Mucosa of descending colon (tissue), 3 donors: ENCODE results near the gene EXOC2. TPM values are rescaled to one million over a fixed set of nuclear protein-coding genes. Genes with fewer than 3 reads are reported as not detected.
A peak's percentile ranks its signal among the peaks of the same experiment; 100 is the strongest.

Source experiments
- ATAC-seq: fragments of 200-7000 bp; cut with Tn5 transposase; one replicate; pipeline ENCODE4 v1.9.1; 2020; ENCODE audit warnings: mild to moderate bottlenecking, moderate library complexity
- DNase-seq, 3 donors: peaks; one replicate each; pipeline ENCODE4 v3.0.0-alpha.2; 2020
- H3K36me3 ChIP-seq: fragments of 200-600 bp; one replicate; pipeline ENCODE4 v1.8.0; 2021; ENCODE audit warnings: low read depth, mild to moderate bottlenecking
- H3K4me1 ChIP-seq: fragments of 200-600 bp; one replicate; pipeline ENCODE4 v1.8.0; 2021; ENCODE audit warnings: low read depth, mild to moderate bottlenecking
- H3K4me3 ChIP-seq: fragments of 200-600 bp; one replicate; pipeline ENCODE4 v1.8.0; 2021; ENCODE audit warnings: mild to moderate bottlenecking
- H3K9me3 ChIP-seq: fragments of 200-600 bp; one replicate; pipeline ENCODE4 v1.8.0; 2021; ENCODE audit warnings: mild to moderate bottlenecking
- intact Hi-C, 2 donors: fragments of 100-400 bp; cut with DNase I in 1 of 2; cut with micrococcal nuclease in 1 of 2; formaldehyde crosslinking; loops; one replicate each; pipeline versions ENCODE4 v1.11.0 to v1.11.1; 2022; cut with DNase I, micrococcal nuclease
- total RNA-seq, 3 donors: library from RNA; stranded (reverse); fragmentation: NEBNext Ultra II Directional in 2 of 3; extraction: Animal tissue kit (Norgen Biotek cat#: 25700) in 2 of 3; gene quantifications; one replicate each; pipeline versions ENCODE4 v1.2.1 to v1.2.4, GENCODE V29; 2021 to 2023
- TF ChIP-seq, protein P1 (sequence below): fragments of 200-600 bp; IDR thresholded peaks from one replicate; pipeline ENCODE4 v1.8.0; 2022; ENCODE audit warnings: antibody characterized with exemption, mild to moderate bottlenecking
- donor health status: DM: no; HTN: no; CAD: no; lungs with moderate emphysema.
- donor health status: DM: no; HTN: no; CAD: no.
- donor health status: DM: no; HTN: yes; CAD: no.

EXOC2 gene
- total RNA-seq, 3 donors from 2014 or later, result 13.1 to 20.9 (median 17.3) TPM

DNA sequence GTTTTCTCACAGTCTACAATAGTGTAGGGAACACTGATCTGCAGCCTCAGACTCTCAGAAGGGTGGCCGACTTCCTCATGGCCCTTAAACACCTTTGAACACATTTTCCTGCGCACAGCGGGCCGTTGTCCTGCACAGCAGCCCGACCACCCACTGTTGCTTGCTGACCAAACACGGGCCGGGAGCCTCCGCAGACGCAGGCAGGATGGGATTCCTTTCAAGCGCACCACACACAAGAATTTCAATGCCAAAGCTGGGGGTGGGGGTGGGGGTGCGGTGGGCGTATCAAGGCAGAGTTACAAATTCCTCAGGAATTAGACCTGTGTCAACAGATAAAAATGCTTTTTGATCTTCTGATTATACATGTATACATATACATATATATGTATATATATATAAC is 110.6 kb downstream of the EXOC2 start:
- intact Hi-C loops, result no loop called here
- H3K36me3 ChIP-seq, result no peaks in the 10 kb centered on the region
- ATAC-seq (no peak), DNase-seq (no peak)
- no peaks in the 10 kb centered on the region for H3K9me3 ChIP-seq
- no peaks in the 10 kb centered on the region for H3K4me1 ChIP-seq
- TF ChIP-seq, protein P1, sequence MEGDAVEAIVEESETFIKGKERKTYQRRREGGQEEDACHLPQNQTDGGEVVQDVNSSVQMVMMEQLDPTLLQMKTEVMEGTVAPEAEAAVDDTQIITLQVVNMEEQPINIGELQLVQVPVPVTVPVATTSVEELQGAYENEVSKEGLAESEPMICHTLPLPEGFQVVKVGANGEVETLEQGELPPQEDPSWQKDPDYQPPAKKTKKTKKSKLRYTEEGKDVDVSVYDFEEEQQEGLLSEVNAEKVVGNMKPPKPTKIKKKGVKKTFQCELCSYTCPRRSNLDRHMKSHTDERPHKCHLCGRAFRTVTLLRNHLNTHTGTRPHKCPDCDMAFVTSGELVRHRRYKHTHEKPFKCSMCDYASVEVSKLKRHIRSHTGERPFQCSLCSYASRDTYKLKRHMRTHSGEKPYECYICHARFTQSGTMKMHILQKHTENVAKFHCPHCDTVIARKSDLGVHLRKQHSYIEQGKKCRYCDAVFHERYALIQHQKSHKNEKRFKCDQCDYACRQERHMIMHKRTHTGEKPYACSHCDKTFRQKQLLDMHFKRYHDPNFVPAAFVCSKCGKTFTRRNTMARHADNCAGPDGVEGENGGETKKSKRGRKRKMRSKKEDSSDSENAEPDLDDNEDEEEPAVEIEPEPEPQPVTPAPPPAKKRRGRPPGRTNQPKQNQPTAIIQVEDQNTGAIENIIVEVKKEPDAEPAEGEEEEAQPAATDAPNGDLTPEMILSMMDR, result no peak
- no peak overlapping the region for H3K4me3 ChIP-seq

DNA sequence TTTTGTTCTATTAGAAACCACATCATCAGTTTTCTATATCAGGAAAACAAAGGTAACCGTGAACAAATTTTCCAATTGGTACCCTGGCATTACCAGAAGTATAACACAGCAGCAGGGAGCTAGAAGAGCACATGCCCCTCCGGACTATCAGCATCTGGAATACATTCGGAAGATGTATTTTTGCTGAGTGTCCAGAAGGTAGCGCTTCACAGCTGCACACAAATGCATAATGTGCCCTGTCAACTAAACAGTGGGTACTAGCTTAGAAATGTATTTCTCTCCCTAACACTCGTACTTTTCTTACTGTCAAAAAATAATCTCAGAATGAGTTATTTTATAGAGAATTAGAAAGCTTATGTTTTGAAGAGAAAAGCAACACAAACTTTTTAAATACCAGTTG is 113.6 kb downstream of the EXOC2 start:
- no peak overlapping the region for H3K4me3 ChIP-seq
- no peak for DNase-seq
- ATAC-seq, result no peak
- intact Hi-C loops, result no loop called here
- no peaks in the 10 kb centered on the region for H3K36me3 ChIP-seq
- no peaks in the 10 kb centered on the region for H3K9me3 ChIP-seq
- TF ChIP-seq, protein P1, result no peak
- H3K4me1 ChIP-seq, result no peaks in the 10 kb centered on the region

DNA sequence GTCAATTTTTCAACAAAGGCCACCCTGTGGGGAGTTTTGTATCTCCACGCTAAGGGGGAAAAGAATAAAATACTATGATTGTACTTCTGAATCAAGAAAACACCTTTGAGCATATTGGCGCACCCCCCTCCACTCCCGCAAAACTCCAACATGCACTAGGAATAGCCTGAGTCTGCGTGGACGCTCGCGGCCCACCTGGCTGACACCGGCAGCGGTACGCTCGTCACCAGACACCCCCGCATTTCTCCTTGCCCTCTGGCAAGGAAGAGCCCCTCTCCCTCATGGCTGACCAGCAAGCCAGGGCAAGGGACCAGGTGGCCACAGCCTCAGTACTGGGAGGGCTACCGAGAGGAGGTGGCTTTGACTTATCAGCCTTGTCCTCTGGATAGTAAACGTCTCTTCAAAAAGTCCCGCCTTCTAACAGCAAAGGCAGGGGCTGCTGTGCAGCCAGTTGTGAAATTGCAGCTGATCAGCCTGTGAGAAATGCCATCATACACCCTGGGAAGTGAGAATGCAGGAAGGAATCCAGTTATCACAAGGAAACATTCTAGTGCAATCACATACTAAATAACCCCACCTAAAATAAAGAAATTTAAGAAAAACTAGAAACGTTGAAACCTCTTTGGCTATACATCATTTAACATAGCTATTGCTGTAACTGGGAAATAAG is 120.2 kb downstream of the EXOC2 start:
- Histone ChIP-seq H3K36me3 (no peaks in the 10 kb centered on the region), H3K4me3 (no peak overlapping the region), H3K4me1 (no peaks in the 10 kb centered on the region), H3K9me3 (no peaks in the 10 kb centered on the region)
- intact Hi-C loops, result no loop called here
- TF ChIP-seq, protein P1, result no peak
- DNase-seq (no peak), ATAC-seq (no peak)

DNA sequence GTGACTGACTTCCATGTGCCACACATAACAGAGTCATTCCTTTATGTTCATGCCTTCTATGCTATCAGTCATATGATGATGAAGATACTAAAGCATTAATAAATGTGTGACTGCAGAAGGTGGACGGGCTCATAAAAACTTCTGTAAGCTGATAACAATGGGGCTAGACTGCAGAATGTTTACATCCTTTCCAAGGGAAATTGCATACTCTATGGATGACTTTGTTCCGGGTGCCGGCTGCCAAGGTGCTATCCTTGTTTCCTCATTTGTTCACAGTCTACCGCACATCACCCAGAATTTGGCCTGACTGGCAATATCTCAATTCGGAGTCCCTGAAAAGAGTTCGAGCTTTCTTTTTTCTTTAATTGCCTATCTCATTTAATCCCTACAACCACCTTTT is 121.0 kb downstream of the EXOC2 start:
- no peaks in the 10 kb centered on the region for H3K4me1 ChIP-seq
- ATAC-seq (peak; percentile 49), DNase-seq (no peak)
- no peaks in the 10 kb centered on the region for H3K36me3 ChIP-seq
- no peaks in the 10 kb centered on the region for H3K9me3 ChIP-seq
- intact Hi-C loops, result no loop called here
- TF ChIP-seq, protein P1, result no peak
- no peak overlapping the region for H3K4me3 ChIP-seq

DNA sequence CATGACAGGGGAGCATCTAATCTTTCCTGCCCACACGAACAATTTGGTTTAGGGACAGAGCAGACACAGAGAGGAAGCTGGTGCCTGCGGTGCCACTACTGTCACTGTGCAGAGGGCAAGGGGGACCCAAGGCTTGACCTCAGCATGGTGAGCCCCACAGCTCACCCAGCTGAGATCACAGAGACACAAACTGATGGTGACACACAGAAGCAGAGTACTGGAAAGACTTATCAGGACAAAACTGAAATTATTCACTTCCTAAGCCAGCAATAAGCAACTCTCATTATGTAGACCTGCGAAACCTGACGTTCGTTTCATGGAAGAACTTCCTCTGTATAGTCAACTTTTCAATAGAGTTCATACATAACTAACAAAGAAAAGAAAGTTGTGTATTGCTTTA is 122.1 kb downstream of the EXOC2 start:
- TF ChIP-seq, protein P1, result no peak
- Histone ChIP-seq H3K4me1 (no peaks in the 10 kb centered on the region), H3K36me3 (no peaks in the 10 kb centered on the region), H3K9me3 (no peaks in the 10 kb centered on the region), H3K4me3 (no peak overlapping the region)
- intact Hi-C loops, result no loop called here
- no peak for ATAC-seq
- DNase-seq, result no peak
